H9 (cell line): Measurements from ENCODE around the gene CHRNA9. TPM values are rescaled to one million over a fixed set of nuclear protein-coding genes. Genes with fewer than 3 reads are reported as not detected.

Experiments
- DNase-seq: peaks from one replicate; pipeline ENCODE4 v3.0.0-alpha.2; 2017
- H2AFZ ChIP-seq: one replicate; pipeline ENCODE4 v1.6.1; 2013; ENCODE audit warnings: mild to moderate bottlenecking, low read length, control low read depth, moderate library complexity
- H2AK5ac ChIP-seq: 2 replicates; pipeline ENCODE4 v1.6.1; 2013; ENCODE audit warnings: low read length, control low read depth, mixed read lengths; ENCODE audit not compliant: insufficient read length
- H2BK120ac ChIP-seq: one replicate; pipeline ENCODE4 v1.6.1; 2013; ENCODE audit warnings: low read depth, mild to moderate bottlenecking, low read length, control low read depth, inconsistent platforms; ENCODE audit not compliant: poor library complexity, severe bottlenecking
- H2BK12ac ChIP-seq: 2 replicates; pipeline ENCODE4 v1.6.1; 2013; ENCODE audit warnings: low read length, control low read depth, mixed read lengths, low read depth; ENCODE audit not compliant: insufficient read length
- H2BK15ac ChIP-seq: 2 replicates; pipeline ENCODE4 v1.6.1; 2013; ENCODE audit warnings: low read depth, low read length, control low read depth
- H2BK20ac ChIP-seq: one replicate; pipeline ENCODE4 v1.6.1; 2013; ENCODE audit warnings: low read depth, mild to moderate bottlenecking, low read length, control low read depth, inconsistent platforms; ENCODE audit not compliant: poor library complexity, severe bottlenecking
- H2BK5ac ChIP-seq: 2 replicates; pipeline ENCODE4 v1.6.1; 2013; ENCODE audit warnings: low read length, control low read depth, mixed read lengths; ENCODE audit not compliant: insufficient read length
- H3K14ac ChIP-seq: 2 replicates; pipeline ENCODE4 v1.6.1; 2013; ENCODE audit warnings: low read length, control low read depth; ENCODE audit not compliant: insufficient read depth
- H3K18ac ChIP-seq: 2 replicates; pipeline ENCODE4 v1.6.1; 2013; ENCODE audit warnings: low read depth, mild to moderate bottlenecking, mixed read lengths, low read length, control low read depth; ENCODE audit not compliant: insufficient read length
- H3K23ac ChIP-seq: 2 replicates; pipeline ENCODE4 v1.6.1; 2013; ENCODE audit warnings: low read length, control low read depth, mixed read lengths, low read depth; ENCODE audit not compliant: insufficient read length
- H3K23me2 ChIP-seq: 2 replicates; pipeline ENCODE4 v1.6.1; 2013; ENCODE audit warnings: low read depth, mild to moderate bottlenecking, mixed read lengths, low read length, control low read depth; ENCODE audit not compliant: insufficient read length, poor library complexity, severe bottlenecking
- H3K27ac ChIP-seq: 2 replicates; pipeline ENCODE4 v1.5.1; 2013; ENCODE audit warnings: low read length, control low read depth, mixed read lengths, low read depth; ENCODE audit not compliant: insufficient read length
- H3K27me3 ChIP-seq: 2 replicates; pipeline ENCODE4 v1.6.1; 2013; ENCODE audit warnings: low read length, control low read depth, inconsistent platforms; ENCODE audit not compliant: insufficient read depth
- H3K4ac ChIP-seq: 2 replicates; pipeline ENCODE4 v1.6.1; 2013; ENCODE audit warnings: low read depth, mild to moderate bottlenecking, control low read depth, inconsistent platforms, low read length, moderate library complexity
- H3K4me1 ChIP-seq: 2 replicates; pipeline ENCODE4 v1.6.1; 2013; ENCODE audit warnings: low read length, control low read depth, inconsistent platforms; ENCODE audit not compliant: insufficient read depth
- H3K4me2 ChIP-seq: 2 replicates; pipeline ENCODE4 v1.6.1; 2013; ENCODE audit warnings: low read length, control low read depth, mixed read lengths; ENCODE audit not compliant: insufficient read length, insufficient read depth
- H3K56ac ChIP-seq: 2 replicates; pipeline ENCODE4 v1.6.1; 2013; ENCODE audit warnings: low read depth, mild to moderate bottlenecking, mixed read lengths, low read length, control low read depth; ENCODE audit not compliant: insufficient read length
- H3K79me1 ChIP-seq: 2 replicates; pipeline ENCODE4 v1.6.1; 2013; ENCODE audit warnings: low read depth, mild to moderate bottlenecking, moderate library complexity, low read length, control low read depth, inconsistent platforms; ENCODE audit not compliant: insufficient read depth, poor library complexity, severe bottlenecking
- H3K79me2 ChIP-seq: 2 replicates; pipeline ENCODE4 v1.6.1; 2013; ENCODE audit warnings: low read length, control low read depth, inconsistent platforms; ENCODE audit not compliant: insufficient read depth
- H3K9ac ChIP-seq: 2 replicates; pipeline ENCODE4 v1.6.1; 2013; ENCODE audit warnings: low read length, control low read depth, mixed read lengths; ENCODE audit not compliant: insufficient read length; ENCODE audit errors: extremely low read depth
- H3K9me3 ChIP-seq: one replicate; pipeline ENCODE4 v1.6.1; 2013; ENCODE audit warnings: low read depth, low read length, inconsistent platforms; ENCODE audit not compliant: control insufficient read depth
- H3T11ph ChIP-seq: one replicate; pipeline ENCODE4 v1.6.1; 2013; ENCODE audit warnings: mild to moderate bottlenecking, low read length, control low read depth, inconsistent platforms
- H4K20me1 ChIP-seq: one replicate; pipeline ENCODE4 v1.6.1; 2013; ENCODE audit not compliant: control insufficient read depth, insufficient read length, insufficient read depth
- H4K5ac ChIP-seq: 2 replicates; pipeline ENCODE4 v1.6.1; 2013; ENCODE audit warnings: low read depth, mild to moderate bottlenecking, mixed read lengths, low read length, control low read depth; ENCODE audit not compliant: insufficient read length
- H4K8ac ChIP-seq: replicated peaks from 2 replicates; pipeline ENCODE4 v1.6.1; 2013; ENCODE audit warnings: low read length, control low read depth, mixed read lengths, low read depth; ENCODE audit not compliant: insufficient read length
- H4K91ac ChIP-seq: 2 replicates; pipeline ENCODE4 v1.6.1; 2013; ENCODE audit warnings: low read depth, mild to moderate bottlenecking, moderate library complexity, mixed read lengths, low read length, control low read depth; ENCODE audit not compliant: insufficient read length
- H3K27ac Mint-ChIP-seq, 3 experiments: 2 replicates in 2 of 3; 3 replicates in 1 of 3; pipeline ENCODE4 v1.8.0; 2020 to 2021; ENCODE audit warnings: mixed read lengths in 3 of 3, mild to moderate bottlenecking in 1 of 3, moderate library complexity in 1 of 3
- H3K27me3 Mint-ChIP-seq: 2 replicates; pipeline ENCODE4 v1.8.0; 2021; ENCODE audit warnings: low read depth, mild to moderate bottlenecking, moderate library complexity, mixed read lengths
- H3K36me3 Mint-ChIP-seq, 3 experiments: 2 replicates in 2 of 3; 3 replicates in 1 of 3; pipeline ENCODE4 v1.8.0; 2020 to 2021; ENCODE audit warnings: low read depth in 3 of 3, mixed read lengths in 3 of 3; ENCODE audit not compliant: insufficient read depth in 1 of 3
- H3K4me1 Mint-ChIP-seq, 2 experiments: 2 replicates each; pipeline ENCODE4 v1.8.0; 2020; ENCODE audit warnings: mixed read lengths in 2 of 2
- H3K4me3 Mint-ChIP-seq, 2 experiments: 2 replicates in 1 of 2; 3 replicates in 1 of 2; pipeline ENCODE4 v1.8.0; 2020 to 2021; ENCODE audit warnings: mild to moderate bottlenecking in 2 of 2, mixed read lengths in 2 of 2, moderate library complexity in 1 of 2
- H3K9me3 Mint-ChIP-seq, 2 experiments: 2 replicates in 1 of 2; 3 replicates in 1 of 2; pipeline ENCODE4 v1.8.0; 2020; ENCODE audit warnings: mild to moderate bottlenecking in 2 of 2, mixed read lengths in 2 of 2, moderate library complexity in 1 of 2
- WGBS: extraction: QIAGEN DNeasy Blood & Tissue Kit; methylation state at CpG from one replicate; pipeline ENCODE4 v1.1.7; 2013; ENCODE audit warnings: missing lambda C conversion rate, low lambda C conversion rate, mixed read lengths; ENCODE audit not compliant: insufficient read length; ENCODE audit errors: extremely low coverage; 5-methylcytosine and 5-hydroxymethylcytosine counted together
- total RNA-seq: library from RNA; stranded (reverse); gene quantifications from 2 replicates; pipeline ENCODE4 v1.2.1, GENCODE V29; 2021
- TF ChIP-seq, protein P1 (sequence below): fragments of 200-600 bp; sonication (generic); conservative IDR thresholded peaks from 3 replicates; pipeline ENCODE4 v1.8.0; 2021; ENCODE audit warnings: antibody characterized with exemption, mild to moderate bottlenecking

Gene CHRNA9
- total RNA-seq, 1 experiment from 2014 or later = 1.2 TPM

- no peak for DNase-seq
These were observed 40.0 kb downstream of the CHRNA9 start for GRCh38 chr4:40375095-40375494.

More at GRCh38 chr4:40375095-40375494, 40.0 kb downstream of the CHRNA9 start:
- TF ChIP-seq, protein P1, sequence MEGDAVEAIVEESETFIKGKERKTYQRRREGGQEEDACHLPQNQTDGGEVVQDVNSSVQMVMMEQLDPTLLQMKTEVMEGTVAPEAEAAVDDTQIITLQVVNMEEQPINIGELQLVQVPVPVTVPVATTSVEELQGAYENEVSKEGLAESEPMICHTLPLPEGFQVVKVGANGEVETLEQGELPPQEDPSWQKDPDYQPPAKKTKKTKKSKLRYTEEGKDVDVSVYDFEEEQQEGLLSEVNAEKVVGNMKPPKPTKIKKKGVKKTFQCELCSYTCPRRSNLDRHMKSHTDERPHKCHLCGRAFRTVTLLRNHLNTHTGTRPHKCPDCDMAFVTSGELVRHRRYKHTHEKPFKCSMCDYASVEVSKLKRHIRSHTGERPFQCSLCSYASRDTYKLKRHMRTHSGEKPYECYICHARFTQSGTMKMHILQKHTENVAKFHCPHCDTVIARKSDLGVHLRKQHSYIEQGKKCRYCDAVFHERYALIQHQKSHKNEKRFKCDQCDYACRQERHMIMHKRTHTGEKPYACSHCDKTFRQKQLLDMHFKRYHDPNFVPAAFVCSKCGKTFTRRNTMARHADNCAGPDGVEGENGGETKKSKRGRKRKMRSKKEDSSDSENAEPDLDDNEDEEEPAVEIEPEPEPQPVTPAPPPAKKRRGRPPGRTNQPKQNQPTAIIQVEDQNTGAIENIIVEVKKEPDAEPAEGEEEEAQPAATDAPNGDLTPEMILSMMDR = no peak
- H3K14ac ChIP-seq = no peak overlapping the region
- H4K91ac ChIP-seq = no peak overlapping the region
- no peak overlapping the region for H3K23ac ChIP-seq
- no peak overlapping the region for H3K9ac ChIP-seq
- no peak overlapping the region for H3K27ac Mint-ChIP-seq
- H4K5ac ChIP-seq = no peak overlapping the region
- H2AFZ ChIP-seq = no peak overlapping the region
- H3K79me2 ChIP-seq = no peaks in the 10 kb centered on the region
- H3K4me2 ChIP-seq = no peak overlapping the region
- no peaks in the 10 kb centered on the region for H3K36me3 Mint-ChIP-seq
- H3K4ac ChIP-seq = no peak overlapping the region
- no peaks in the 10 kb centered on the region for H3K9me3 Mint-ChIP-seq
- no peak overlapping the region for H4K8ac ChIP-seq
- peaks cover 5% of the 10 kb centered on the region for H3K27me3 Mint-ChIP-seq
- H2BK5ac ChIP-seq = no peak overlapping the region
- H3K27ac ChIP-seq = no peak overlapping the region
- H3K4me3 Mint-ChIP-seq = no peak overlapping the region
- H2BK120ac ChIP-seq = no peak overlapping the region
- no peaks in the 10 kb centered on the region for H3K27me3 ChIP-seq
- no peak overlapping the region for H3K18ac ChIP-seq
- H3K4me1 Mint-ChIP-seq = peaks cover 10% of the 10 kb centered on the region in 2 experiments
- H3K9me3 ChIP-seq = no peaks in the 10 kb centered on the region
- H3K4me1 ChIP-seq = peaks cover 2% of the 10 kb centered on the region; the same call in 1 of the 2 replicates
- no CpG with 5 or more reads among the region's 10 CpGs for WGBS
- H3K79me1 ChIP-seq = no peaks in the 10 kb centered on the region
- no peak overlapping the region for H3K56ac ChIP-seq
- H2AK5ac ChIP-seq = no peak overlapping the region
- no peak overlapping the region for H2BK20ac ChIP-seq
- no peak overlapping the region for H2BK12ac ChIP-seq
- no peak overlapping the region for H2BK15ac ChIP-seq
- H3T11ph ChIP-seq = no peak overlapping the region
- no peaks in the 10 kb centered on the region for H3K23me2 ChIP-seq
- no peaks in the 10 kb centered on the region for H4K20me1 ChIP-seq
